22Rv1 (cell line): ENCODE results near the gene CEPT1.

Source experiments
- H3K27ac ChIP-seq: fragments of 450-650 bp; 2 replicates; pipeline ENCODE4 v1.5.1; 2017
- ZFX ChIP-seq: fragments of 450-650 bp; IDR thresholded peaks from 2 replicates; pipeline ENCODE4 v1.6.1; 2017; ENCODE audit warnings: antibody characterized with exemption, borderline replicate concordance
- TF ChIP-seq, protein P1 (sequence below): fragments of 450-650 bp; IDR thresholded peaks from 2 replicates; pipeline ENCODE4 v1.5.1; 2017; ENCODE audit warnings: mild to moderate bottlenecking

CEPT1 gene

DNA sequence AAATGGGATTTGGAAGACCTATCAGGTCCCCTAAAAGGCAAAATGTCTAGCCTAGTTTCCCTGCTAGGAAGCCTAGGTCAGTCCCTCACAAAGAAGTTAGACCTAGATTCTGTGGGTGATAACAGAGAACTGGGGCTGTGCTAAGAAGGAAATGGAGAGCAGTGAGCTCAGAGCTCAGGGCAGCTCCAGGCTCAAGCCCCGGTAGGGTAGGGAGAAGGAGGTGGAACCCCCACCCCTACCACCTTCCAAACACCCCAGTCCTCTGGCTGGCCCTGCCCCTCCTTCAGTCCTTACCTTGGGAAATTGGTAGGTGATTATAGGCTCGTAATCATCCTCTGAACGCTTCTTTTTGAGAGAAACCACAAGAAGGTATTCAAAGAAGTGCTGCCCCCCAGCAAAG is 59.3 kb downstream of the CEPT1 start:
- TF ChIP-seq, protein P1, sequence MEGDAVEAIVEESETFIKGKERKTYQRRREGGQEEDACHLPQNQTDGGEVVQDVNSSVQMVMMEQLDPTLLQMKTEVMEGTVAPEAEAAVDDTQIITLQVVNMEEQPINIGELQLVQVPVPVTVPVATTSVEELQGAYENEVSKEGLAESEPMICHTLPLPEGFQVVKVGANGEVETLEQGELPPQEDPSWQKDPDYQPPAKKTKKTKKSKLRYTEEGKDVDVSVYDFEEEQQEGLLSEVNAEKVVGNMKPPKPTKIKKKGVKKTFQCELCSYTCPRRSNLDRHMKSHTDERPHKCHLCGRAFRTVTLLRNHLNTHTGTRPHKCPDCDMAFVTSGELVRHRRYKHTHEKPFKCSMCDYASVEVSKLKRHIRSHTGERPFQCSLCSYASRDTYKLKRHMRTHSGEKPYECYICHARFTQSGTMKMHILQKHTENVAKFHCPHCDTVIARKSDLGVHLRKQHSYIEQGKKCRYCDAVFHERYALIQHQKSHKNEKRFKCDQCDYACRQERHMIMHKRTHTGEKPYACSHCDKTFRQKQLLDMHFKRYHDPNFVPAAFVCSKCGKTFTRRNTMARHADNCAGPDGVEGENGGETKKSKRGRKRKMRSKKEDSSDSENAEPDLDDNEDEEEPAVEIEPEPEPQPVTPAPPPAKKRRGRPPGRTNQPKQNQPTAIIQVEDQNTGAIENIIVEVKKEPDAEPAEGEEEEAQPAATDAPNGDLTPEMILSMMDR: no peak
- TF ChIP-seq ZFX: no peak
- H3K27ac ChIP-seq: no peak overlapping the region

GRCh38 chr1:111199881-111200801 is 60.1 kb downstream of the CEPT1 start, which contains the start of gene DENND2D:
TSS of gene DENND2D (minus strand) at chr1:111200646. CDS start at chr1:111200459, 187 bp downstream.
- H3K27ac ChIP-seq: no peak within 1 kb of the TSS
- TF ChIP-seq ZFX: no peak
- TF ChIP-seq, protein P1: no peak

GRCh38 chr1:111200802-111201161 is 60.8 kb downstream of the CEPT1 start:
- H3K27ac ChIP-seq: no peak overlapping the region

GRCh38 chr1:111201275-111202090 is 61.5 kb downstream of the CEPT1 start:
- TF ChIP-seq, protein P1: no peak
- no peak for TF ChIP-seq ZFX
- H3K27ac ChIP-seq: no peak overlapping the region

More at GRCh38 chr1:111200802-111201161, 60.8 kb downstream of the CEPT1 start:
- TF ChIP-seq, protein P1: no peak
- TF ChIP-seq ZFX: no peak

DNA sequence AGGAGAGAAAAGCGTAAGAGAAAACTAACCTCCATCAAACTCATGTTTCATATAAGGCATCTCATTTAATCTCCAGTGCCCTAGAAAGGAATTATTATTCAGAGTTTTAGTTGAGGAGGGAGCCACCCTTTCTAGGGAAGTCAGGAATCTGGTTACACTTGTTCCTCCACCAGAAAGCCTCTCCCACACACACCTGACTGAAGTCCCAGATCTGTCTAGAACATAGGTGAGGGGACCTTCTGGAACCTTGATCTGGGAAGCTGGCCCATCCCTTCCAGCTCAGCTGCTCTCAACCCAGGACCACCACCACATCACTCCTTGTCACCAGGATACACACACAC is 62.3 kb downstream of the CEPT1 start:
- TF ChIP-seq, protein P1: no peak
- no peak for TF ChIP-seq ZFX
- H3K27ac ChIP-seq: no peak overlapping the region

- TF ChIP-seq, protein P1: no peak
- no peak for TF ChIP-seq ZFX
- H3K27ac ChIP-seq: no peak overlapping the region; the same call in 1 of the 2 replicates
Measured at GRCh38 chr1:111202707-111203623, 62.9 kb downstream of the CEPT1 start.
